GM12872 (cell line): Measurements from ENCODE around the gene LST1.

ENCODE experiments used
- CTCF ChIP-seq: IDR thresholded peaks from 3 replicates; pipeline ENCODE4 v1.5.1; 2011; ENCODE audit warnings: low read depth, mild to moderate bottlenecking, low read length, moderate library complexity; ENCODE audit not compliant: insufficient read depth

LST1 gene

GRCh38 chr6:31634969-31635575 lies 49.0 kb downstream of the LST1 start:
- no peak for TF ChIP-seq CTCF

- TF ChIP-seq CTCF = no peak
Measured at GRCh38 chr6:31636698-31637596, 50.9 kb downstream of the LST1 start.
